Fibroblast of pulmonary artery (primary cell): ENCODE results near the gene CADM1.

ENCODE experiments used
- DNase-seq: peaks from one replicate; pipeline ENCODE4 v3.0.0-alpha.2; 2010; ENCODE audit warnings: low read depth
- H3K4me3 ChIP-seq: replicated peaks from 2 replicates; pipeline ENCODE4 v1.5.1; 2011; ENCODE audit warnings: low read depth, mild to moderate bottlenecking, control low read depth, low read length, moderate library complexity
- TF ChIP-seq, protein P1 (sequence below): IDR thresholded peaks from 2 replicates; pipeline ENCODE4 v1.5.1; 2011; ENCODE audit warnings: mild to moderate bottlenecking, control low read depth, low read length, inconsistent platforms; ENCODE audit errors: missing control alignments

CADM1 gene

DNA sequence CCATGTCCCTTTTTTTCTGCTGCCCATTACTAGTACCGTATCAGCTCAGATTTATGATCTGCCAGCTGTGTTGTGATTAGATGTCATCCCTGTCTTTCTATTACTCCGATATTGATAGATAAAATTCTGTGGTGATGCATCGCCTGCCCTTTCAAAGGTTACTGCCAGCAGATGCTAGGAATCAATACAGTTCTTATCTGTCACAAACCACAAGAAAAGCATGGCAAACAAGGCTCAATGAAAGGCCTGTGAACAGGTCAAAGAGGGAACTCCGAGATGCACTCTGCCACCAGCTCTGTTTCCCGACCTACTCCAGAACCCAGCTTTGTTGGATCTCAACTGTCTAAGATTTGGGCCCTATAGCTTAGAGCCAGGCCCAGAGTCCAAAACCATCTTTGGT lies 246.0 kb downstream of the CADM1 start:
- H3K4me3 ChIP-seq = no peak overlapping the region
- no peak for DNase-seq
- TF ChIP-seq, protein P1, sequence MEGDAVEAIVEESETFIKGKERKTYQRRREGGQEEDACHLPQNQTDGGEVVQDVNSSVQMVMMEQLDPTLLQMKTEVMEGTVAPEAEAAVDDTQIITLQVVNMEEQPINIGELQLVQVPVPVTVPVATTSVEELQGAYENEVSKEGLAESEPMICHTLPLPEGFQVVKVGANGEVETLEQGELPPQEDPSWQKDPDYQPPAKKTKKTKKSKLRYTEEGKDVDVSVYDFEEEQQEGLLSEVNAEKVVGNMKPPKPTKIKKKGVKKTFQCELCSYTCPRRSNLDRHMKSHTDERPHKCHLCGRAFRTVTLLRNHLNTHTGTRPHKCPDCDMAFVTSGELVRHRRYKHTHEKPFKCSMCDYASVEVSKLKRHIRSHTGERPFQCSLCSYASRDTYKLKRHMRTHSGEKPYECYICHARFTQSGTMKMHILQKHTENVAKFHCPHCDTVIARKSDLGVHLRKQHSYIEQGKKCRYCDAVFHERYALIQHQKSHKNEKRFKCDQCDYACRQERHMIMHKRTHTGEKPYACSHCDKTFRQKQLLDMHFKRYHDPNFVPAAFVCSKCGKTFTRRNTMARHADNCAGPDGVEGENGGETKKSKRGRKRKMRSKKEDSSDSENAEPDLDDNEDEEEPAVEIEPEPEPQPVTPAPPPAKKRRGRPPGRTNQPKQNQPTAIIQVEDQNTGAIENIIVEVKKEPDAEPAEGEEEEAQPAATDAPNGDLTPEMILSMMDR = no peak

DNA sequence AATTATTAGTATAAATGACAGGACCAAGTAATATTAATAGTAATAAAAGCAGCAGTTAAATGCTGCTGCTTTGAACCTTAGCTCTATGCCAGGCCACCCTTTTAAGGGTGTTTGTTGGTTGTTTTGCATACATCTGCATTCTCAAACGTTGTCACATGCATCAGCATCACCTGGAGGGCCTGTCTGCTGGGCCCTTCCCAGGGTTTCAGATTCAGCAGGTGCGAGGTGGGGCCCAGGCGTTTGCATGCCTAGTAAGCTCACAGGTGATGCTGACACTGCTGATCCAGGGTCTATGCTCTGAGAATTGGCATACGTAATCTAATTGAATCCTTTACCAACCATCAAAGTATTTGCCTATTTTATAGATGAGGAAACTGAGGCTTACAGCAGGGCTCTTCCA lies 246.5 kb downstream of the CADM1 start:
- TF ChIP-seq, protein P1 = no peak
- no peak for DNase-seq
- H3K4me3 ChIP-seq = no peak overlapping the region

DNA sequence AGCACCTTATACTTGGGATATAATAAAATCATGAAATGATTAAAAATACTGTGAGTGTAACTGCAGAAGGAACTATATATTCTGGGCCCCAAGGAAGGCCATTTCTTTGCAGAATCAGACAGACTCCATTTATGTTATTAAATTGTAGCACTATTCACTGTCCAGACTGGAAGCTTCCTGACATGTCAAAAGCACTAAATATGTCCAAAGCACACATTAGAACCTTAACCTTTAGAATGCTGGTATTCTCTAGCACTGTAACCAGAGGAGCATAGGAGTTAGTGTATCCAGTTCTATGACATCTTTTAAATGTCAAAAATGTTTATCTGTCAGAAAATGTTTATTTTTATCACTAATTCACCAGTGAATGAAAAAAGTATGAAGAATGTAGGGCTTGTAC lies 246.9 kb downstream of the CADM1 start:
- H3K4me3 ChIP-seq = no peak overlapping the region
- DNase-seq = no peak
- TF ChIP-seq, protein P1 = no peak

DNA sequence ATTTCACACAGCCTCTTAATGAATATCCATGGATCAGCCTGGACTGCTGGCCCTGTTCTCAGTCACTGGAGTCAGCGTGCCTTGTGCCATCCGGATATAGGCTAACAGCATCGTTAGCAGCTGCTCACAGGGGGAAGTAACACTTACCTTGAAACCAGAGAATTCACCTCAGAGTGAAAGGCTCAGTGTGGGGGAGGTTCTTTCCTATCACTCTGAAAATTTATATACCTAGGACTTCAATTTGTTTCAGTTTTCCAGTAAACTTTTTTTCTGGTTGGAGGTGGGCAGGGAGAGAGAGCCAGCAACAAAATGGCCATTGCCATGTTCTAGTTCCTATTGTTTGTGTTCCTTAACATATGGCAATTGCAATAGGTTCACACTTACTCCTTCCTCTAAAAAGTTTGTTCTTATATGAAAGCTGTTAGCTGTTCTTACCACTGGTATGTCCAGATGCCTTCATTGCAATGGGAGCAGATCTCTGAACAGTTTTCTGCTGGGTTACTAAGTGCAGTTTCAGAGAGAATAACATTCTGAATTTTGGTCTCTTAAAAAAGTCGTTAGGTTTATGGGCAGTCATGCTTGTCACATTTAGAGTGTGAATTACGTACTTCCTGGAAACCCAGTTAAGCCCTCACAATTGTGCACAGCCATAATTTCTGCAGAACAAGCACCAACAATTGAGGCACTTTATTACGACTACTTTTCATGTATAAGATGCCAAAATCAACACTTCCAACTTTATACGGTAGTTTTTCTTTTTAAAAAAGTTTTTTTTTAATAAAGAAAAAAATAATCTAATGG lies 247.6 kb downstream of the CADM1 start:
- TF ChIP-seq, protein P1 = no peak
- H3K4me3 ChIP-seq = no peak overlapping the region
- DNase-seq = no peak

DNA sequence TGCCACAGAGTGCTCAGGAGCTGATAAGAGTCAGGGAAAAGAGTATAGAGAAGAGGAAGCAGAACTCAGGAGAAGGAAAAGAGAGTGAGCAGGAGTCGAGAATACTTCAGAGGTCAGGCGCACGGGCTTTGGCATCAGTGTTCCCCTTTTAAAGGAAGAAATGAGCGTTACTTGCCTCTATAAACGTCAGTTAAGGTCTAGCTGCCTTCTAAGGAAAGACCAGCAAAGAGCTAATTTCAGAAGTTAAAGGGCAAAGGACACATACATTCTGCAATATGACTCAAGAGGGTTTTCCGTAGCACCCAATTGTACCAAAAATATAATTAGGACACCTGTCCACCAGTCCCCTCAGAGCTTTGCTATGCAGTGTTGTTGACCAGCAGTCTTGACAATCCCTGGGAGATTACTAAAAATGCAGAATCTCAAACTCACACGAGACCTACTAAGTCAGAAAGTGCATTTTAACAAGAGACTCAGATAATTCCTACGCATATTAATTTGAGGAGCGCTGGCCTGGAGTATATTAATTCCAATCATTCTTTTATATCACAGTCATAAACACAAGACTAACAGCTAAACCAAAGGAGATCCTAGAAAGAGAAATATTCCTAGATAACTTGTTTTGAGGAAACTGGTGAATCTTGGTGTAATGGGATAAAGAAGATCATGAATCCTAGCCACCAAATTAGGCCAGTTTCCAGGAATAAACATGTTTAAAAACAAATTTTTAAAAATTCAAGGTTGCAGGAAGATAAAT lies 249.0 kb downstream of the CADM1 start:
- H3K4me3 ChIP-seq = no peak overlapping the region
- DNase-seq = no peak
- TF ChIP-seq, protein P1 = no peak

DNA sequence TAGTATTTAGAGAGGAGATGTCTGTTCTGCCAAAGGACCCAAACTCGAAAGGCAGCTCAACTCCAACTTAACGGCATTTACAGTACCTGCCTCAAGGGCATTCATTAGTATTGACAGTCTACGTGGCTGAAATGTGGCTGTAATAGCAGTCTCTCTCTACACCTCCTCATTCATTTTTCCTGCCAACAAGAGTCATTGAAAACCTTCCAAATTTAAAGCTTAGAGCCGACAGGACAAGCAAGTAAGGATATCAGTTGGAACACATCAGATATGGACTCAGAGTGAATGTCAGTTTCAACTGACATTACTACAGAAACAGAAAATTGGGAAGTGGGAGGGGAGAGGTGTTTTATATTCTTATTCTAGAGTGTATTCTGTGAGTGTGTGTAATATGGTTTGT lies 253.1 kb downstream of the CADM1 start:
- DNase-seq = no peak
- TF ChIP-seq, protein P1 = no peak
- no peak overlapping the region for H3K4me3 ChIP-seq
